CD4-positive, alpha-beta T cell treated with Interleukin-4 for 1 hour (primary cell): Measurements from ENCODE around the gene UBE2C.
A peak's percentile ranks its signal among the peaks of the same experiment; 100 is the strongest.

Experiments used
- DNase-seq, 2 donors: peaks; one replicate each; pipeline ENCODE4 v3.0.0-alpha.2; 2020 to 2022

UBE2C gene

GRCh38 chr20:45833883-45834796 is 21.7 kb downstream of the UBE2C start:
- DNase-seq: peak; percentile 41 to 48

DNA sequence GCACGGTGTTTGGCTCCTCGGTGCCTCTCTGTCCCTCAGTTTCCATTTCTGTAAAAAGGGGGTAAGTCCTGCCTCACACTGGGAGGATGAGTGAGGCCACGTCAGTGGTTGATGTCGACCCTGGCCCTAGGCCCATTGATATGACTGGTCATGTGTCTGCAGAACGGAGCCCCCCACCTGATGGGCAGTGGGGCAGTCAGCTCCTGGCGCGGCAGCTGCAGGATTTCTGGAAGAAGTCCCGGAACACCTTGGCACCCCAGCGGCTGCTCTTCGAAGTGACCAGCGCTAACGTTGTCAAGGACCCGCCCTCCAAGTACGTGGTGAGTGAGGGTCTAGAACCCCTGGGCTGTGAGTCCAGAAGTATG is 22.3 kb downstream of the UBE2C start:
- DNase-seq: no peak

GRCh38 chr20:45835329-45835765 is 22.9 kb downstream of the UBE2C start:
- DNase-seq: no peak

DNA sequence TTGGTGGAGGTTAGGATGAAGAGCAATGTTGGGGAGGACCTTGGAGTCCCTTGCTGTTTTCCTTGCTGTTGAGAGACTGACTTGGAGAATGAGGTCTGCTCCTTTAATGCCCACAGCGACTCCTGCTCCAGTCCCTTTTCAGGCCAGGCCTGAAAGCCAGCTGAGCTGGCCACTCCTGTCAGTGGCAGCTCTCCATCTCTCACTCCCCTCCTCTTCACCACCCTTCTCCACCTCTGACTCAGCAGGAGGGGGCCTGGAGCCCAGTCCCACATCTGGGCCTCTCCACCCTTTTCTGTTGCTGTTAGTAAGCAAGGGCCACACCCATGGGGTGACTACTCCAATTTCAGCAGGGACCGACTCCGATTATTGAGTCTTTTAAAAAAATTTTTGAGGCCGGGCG is 23.4 kb downstream of the UBE2C start:
- no peak for DNase-seq

DNA sequence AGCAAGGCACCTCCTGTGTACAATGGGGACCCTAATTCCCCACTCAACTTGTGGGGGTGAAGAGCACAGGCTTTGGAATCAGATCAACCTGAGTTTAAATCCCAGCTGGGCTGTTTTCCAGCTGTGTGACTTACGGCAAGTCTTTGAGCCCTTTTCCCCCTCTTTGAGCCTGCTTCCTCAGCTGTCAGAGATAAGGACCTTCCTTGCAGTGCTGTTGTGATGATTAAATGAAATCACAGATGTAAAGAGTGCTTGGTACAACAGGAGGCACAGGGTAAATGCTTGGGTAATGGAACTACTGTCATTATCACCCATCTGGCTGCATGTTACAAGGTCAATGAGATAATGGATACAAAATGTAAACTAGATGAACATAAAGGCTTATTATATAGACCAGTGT is 24.4 kb downstream of the UBE2C start:
- DNase-seq: no peak

GRCh38 chr20:45840700-45841198 is 28.3 kb downstream of the UBE2C start:
- no peak for DNase-seq

DNA sequence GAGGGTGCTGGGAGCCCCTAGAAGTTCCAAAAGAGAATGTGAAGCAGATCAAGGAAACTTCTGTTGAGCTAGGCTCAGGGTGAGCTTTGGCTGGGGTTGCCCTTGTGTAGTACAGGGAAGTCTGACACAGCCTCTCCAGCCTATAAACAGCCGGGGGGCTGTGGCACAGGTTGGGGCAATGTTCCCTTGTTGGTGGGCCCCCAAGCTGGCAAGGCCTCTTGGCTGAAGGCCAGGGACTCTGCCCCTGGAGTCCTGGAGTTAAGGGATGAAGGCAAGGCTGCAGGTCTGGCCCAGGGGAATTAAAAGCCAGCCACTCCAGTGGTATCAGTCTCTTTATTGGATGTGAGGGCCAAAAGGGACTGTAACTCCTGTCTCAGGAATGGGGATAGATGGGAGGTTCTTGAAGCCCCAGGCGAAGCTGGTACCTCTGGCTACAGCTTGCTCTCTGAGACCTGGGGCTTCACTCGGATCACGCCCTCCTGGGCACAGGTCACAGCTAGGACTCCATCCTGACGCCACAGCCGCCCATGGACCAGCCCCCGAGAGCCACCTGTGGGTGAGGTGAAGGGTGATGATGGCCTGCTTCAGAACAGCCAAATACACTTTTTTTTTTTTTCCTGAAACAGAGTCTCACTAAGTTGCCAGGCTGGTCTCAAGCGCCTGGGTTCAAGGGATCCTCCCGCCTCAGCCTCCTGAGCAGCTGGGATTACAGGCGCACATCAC is 29.1 kb downstream of the UBE2C start:
- no peak for DNase-seq

DNA sequence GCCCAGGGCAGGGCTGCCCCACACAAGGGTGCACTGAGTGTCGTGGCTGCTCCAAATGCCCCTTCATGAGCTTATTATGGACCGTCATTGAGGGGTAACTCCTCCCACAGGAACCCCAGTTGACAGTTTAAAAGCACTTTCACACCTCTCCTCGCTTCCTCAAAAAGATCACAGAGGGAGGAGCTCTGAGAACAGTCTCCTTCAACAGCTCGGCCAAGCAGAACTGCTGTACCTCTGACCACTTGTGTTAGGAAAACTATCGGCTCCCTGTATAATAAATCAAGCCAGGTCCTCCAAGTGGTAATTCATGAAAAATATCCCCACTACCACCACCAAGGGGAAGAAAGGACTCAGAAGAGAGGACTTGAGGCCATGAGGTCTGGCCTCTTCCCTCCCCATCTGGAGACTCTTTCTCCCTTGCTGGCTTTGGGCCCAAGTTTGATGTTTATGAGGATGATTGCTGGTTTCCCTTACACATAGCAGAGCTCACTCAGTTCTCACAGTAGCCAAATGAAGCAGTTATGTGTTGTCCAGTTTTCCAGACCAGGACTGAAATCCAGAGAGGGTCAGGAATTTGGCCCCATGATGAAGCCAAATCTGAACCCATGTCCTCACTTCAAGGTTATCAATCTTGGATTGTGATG is 29.8 kb downstream of the UBE2C start:
- DNase-seq: no peak

DNA sequence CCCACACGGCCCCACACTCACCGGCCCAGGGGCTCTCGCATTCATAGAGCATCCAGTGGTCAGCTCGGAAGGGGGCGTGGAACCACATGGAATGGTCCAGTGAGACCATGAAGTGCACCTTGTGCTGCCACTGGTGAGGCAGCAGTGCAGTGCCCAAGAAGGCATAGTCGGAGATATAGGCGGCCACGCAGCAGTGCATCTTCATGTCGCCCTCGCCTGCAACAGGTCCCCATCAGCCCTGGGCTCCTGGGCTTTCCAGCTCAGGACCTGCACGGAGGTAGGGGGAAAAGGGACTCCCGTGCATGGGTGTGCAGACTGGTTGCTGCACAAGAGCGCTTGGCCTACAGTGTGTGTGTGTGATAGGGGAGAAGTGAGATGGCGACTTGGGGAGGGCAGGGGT is 31.1 kb downstream of the UBE2C start:
- DNase-seq: no peak

- no peak for DNase-seq
Observed at GRCh38 chr20:45845452-45845851, 33.0 kb downstream of the UBE2C start.

DNA sequence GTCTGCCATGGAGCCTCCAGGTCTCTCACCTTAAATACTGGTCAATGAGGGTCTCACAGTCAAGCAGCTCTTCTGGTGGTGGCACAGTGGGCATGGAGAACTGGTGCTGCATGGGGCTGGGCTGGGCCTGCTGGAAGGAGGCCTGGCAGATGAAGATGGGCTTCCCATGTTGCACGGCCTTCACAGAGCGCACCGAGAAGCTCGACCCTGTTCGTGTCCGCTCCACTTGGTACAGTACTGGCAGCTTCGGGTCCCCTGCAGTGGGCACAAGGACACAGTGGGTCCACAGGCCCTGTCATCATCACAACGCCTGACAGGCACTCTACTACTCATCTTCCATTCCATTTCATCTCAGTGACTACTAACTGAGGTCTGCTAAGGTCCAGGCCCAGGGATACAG is 36.0 kb downstream of the UBE2C start:
- no peak for DNase-seq

GRCh38 chr20:45848969-45849582 is 36.6 kb downstream of the UBE2C start:
- no peak for DNase-seq

DNA sequence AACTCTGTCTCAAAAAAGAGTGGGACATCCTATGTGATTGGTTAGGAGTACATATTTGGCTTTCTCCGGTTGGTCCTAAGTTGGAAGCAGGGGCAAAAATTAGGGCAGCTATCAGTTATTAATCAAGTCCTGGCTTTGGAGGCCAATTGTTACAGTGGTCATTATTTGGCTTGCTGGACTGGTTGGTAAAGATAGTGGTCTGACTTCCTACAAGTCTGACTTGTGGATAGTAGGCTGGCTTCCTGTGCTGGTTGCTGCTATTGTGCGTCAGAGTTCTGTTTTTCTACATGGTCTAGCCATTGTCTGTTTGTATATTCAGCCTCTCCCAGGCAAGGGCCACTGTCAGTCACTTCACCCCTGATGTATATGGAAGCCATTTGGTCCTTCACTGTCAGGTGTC is 37.8 kb downstream of the UBE2C start:
- no peak for DNase-seq

DNA sequence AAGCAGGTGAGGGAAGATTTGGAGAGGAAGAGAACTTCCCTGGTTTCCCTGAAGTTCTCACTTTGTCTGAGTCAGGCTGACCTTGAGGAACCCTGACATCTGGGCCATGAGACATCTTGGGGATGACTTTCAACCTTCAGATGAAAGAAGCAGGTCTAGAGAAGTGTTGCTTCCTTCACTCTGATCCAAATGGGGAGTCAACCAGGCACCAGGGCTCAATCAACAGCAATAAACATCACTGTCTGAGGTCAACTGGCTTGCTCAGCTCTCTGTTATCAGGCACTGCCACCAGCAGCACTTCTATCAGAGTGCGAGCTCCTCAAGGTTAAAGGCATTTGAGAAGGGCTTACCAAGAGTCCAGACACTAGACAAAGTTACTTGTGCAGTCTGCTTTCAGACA is 38.5 kb downstream of the UBE2C start:
- DNase-seq: no peak

- DNase-seq: no peak
Observed at GRCh38 chr20:45851501-45851900, 39.1 kb downstream of the UBE2C start.

DNA sequence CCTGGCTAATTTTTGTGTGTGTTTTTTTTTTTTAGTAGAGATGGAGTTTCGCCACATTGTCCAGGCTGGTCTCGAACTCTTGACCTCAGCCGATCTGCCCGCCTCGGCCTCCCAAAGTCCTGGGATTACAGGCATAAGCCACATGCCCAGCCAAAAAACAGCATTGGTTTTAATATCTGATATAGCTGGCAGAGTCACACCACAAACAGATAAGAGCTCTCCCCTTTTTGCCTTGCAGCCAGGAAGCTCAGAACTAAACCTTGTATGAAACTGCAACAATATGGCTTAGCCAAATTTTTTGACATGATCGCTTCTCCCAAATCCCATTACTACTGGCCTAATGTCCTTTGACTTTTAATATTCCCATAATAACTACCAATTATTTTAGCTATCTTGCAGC is 39.9 kb downstream of the UBE2C start:
- DNase-seq: no peak

- no peak for DNase-seq
Observed at GRCh38 chr20:45853484-45853883, 41.0 kb downstream of the UBE2C start.

DNA sequence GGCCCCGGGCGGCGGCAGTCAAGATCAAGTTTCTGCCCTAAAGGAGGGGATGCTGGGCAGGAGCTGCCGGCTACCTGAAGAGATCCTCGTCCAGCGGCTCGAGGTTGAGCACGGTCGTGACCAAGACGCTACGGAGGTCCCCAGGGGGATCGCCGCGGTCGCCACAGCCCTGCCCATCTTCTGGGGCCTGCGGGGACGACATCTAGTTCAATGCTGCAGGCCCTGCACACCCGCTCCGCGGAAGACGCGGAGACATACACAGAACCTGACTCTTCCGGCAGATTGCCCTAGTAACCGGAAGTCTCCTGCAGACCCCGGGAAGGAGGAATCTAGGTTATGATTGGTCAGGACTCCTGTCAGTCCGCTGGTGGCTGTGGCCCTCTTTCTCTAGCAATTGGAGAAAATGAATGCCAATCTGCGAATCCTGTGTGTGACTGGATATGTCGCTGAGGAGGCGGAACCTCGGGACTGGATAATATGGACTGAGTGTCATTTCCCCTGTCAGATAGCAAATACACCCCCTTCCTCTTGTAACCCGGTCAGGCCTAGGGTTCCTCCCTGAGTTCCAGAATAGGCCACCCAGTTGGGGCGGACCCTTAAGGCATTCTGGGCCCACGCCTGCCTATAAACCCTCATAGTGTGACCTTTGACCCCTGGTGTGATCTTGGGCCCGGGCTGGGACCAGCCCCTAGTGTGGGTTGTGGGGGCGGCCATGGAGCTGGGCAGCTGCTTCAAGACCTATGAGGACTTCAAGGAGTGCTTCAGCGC is 44.9 kb downstream of the UBE2C start, which contains the start of the genes ACOT8 and ZSWIM3:
TSS of gene ACOT8 (minus strand) at position 279 of the 768 bp plus-strand sequence. CDS start at position 202, 77 bp downstream.
TSS of gene ZSWIM3 (plus strand) at position 501 of the 768 bp plus-strand sequence. CDS start at position 713, 212 bp downstream.
- DNase-seq: peak; percentile 98 to 100

DNA sequence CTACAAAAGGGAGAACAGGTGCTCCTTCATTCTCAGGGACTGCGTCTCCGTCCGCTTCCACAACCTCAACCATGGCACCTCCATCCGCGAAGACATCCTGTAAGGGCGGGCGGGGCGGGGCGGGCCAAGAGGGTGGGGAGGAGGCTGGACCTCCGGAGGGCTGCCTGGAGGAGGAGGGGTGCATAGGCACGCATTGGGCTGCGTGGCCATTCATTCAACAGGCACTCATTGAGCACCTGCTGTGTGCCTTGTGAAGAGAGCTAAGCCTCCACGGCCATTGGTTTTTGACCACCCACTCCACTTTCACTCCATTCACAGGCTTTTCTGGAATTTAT is 45.4 kb downstream of the UBE2C start:
- no peak for DNase-seq

DNA sequence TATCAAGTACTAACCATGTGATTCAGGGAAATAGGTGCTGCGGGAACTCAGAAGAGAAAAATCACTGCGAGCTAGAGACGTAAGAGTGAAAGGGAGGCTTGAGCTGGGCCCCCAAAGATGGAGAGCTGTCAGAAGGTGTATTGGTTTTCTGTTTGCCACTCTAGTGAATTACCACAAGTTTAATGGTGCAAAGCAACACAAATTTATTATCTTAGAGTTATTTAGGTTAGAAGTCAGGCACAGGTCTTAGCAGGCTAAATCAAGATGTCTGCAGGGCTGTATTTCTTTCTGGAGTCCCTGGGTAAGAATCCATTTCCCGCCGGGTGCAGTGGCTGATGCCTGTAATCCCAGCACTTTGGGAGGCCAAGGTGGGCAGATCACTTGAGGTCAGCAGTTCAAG is 47.5 kb downstream of the UBE2C start:
- no peak for DNase-seq

- no peak for DNase-seq
Observed at GRCh38 chr20:45860560-45861220, 48.2 kb downstream of the UBE2C start.
